ENCODE data around the gene ZNF460. TPM values are rescaled to one million over a fixed set of nuclear protein-coding genes. Genes with fewer than 3 reads are reported as not detected.

ZNF460 gene
- total and polyA plus RNA-seq, 2 of the 8 experiments (the other 6 are each of a cell fraction or from before 2014, with no cell fraction given): 9.3 to 57.9 TPM

DNA sequence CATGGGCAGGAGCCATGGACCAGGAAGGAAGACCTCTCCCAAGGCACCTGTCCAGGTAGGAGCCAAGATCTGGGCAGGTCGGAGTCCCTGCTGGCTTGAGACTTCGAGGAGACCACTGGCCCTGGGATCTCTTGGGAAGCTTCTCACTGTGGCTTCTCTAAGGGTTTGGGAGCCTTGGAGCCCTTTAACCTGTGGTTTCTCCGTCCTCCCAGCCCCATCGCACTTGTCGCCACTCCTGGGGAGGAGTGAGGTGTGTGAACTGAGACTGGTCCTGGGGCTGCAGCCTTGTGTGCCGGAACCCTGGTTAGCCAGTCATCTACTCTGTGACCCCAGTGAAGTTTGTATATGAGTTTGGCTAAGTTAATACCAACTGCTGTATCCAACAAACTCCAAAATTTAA, 31.6 kb upstream of the ZNF460 start:
- Histone ChIP-seq H3K36me3 (ENCODE audit: control insufficient read depth in 2 of 4, insufficient read depth in 4 of 4, low read length in 3 of 4) (peaks cover 8 to 50% (median 35%) of the 10 kb centered on the region in 4 experiments; a peak in 7 of 8 replicates), H2AK5ac (ENCODE audit: low read depth, low read length) (no peak overlapping the region), H4K20me1 (replicated peaks in 1 of 2; ENCODE audit: control insufficient read depth in 1 of 2, insufficient read depth in 2 of 2, low read length in 2 of 2) (peaks cover 3 to 4% of the 10 kb centered on the region in 2 experiments), H4K8ac (ENCODE audit: extremely low read depth, insufficient read depth, low read length) (no peak overlapping the region), H2AFZ (ENCODE audit: low read length) (no peak overlapping the region), H4K5ac (ENCODE audit: insufficient read length, low read depth, low read length) (no peak overlapping the region), H4K91ac (replicated peaks; ENCODE audit: insufficient read length, low read length) (no peak overlapping the region), H3K23ac (ENCODE audit: insufficient read length) (no peak overlapping the region), H3K27ac (ENCODE audit: low read depth, low read length) (no peak overlapping the region), H2BK12ac (ENCODE audit: low read depth, low read length) (no peak overlapping the region), H3K56ac (replicated peaks; ENCODE audit: insufficient read length, low read depth, low read length) (no peak overlapping the region), H3K18ac (ENCODE audit: extremely low read depth, low read length) (no peak overlapping the region), H3K9me3 (ENCODE audit: insufficient read depth in 2 of 2, low read depth in 1 of 2, low read length in 1 of 2) (no peaks in the 10 kb centered on the region), H3K4me2 (ENCODE audit: insufficient read depth in 1 of 2, low read depth in 2 of 2, low read length in 2 of 2) (no peak overlapping the region), H2BK5ac (ENCODE audit: low read depth, low read length) (no peak overlapping the region), H3K9ac (replicated peaks in 1 of 4; ENCODE audit: extremely low read depth in 1 of 4, low read depth in 3 of 4, low read length in 3 of 4) (no peak overlapping the region), H3K14ac (ENCODE audit: insufficient read length) (no peak overlapping the region), H3K79me2 (ENCODE audit: control insufficient read depth in 1 of 2, insufficient read depth in 2 of 2, low read length in 2 of 2) (peaks cover 0 to 2% of the 10 kb centered on the region in 2 experiments; a peak in 1 of 4 replicates), H2BK120ac (replicated peaks; ENCODE audit: low read depth, low read length) (no peak overlapping the region), H3K4me3 (ENCODE audit: extremely low read depth in 1 of 4, insufficient read depth in 2 of 4, low read depth in 3 of 4, low read length in 4 of 4) (no peak overlapping the region), H3K4ac (replicated peaks; ENCODE audit: insufficient read length, low read depth, low read length) (no peak overlapping the region), H3K23me2 (ENCODE audit: low read depth, low read length) (no peaks in the 10 kb centered on the region), H3K4me1 (replicated peaks in 1 of 4; ENCODE audit: control insufficient read depth in 3 of 4, insufficient read depth in 4 of 4, low read length in 3 of 4) (no peaks in the 10 kb centered on the region), H2BK15ac (ENCODE audit: low read length) (no peak overlapping the region), H2BK20ac (ENCODE audit: low read length) (no peak overlapping the region), H3K79me1 (ENCODE audit: low read depth, low read length) (no peaks in the 10 kb centered on the region), H3K27me3 (replicated peaks in 1 of 4; ENCODE audit: control insufficient read depth in 3 of 4, extremely low read depth in 1 of 4, insufficient read depth in 3 of 4, low read length in 3 of 4) (no peaks in the 10 kb centered on the region)
- ChIA-PET CTCF (ENCODE audit: partially characterized antibody) (interaction anchor here (0.8 kb wide), 1 partner anchor 9 kb away, joined by 3 read pairs; no protein-coding TSS in a partner anchor), POLR2A (ENCODE audit: partially characterized antibody) (no interaction called here)
- 90% methylated on average over 6 of the region's 6 CpGs; no CpG with 5 or more reads in 1 of the 2 experiments for WGBS, 2 experiments (ENCODE audit: extremely low coverage in 1 of 2, insufficient coverage in 1 of 2, insufficient read length in 1 of 2, insufficient replicate concordance in 2 of 2, low coverage in 1 of 2, low lambda C conversion rate in 2 of 2, missing lambda C conversion rate in 1 of 2)
- no peak for DNase-seq (ENCODE audit: low read depth in 1 of 2, low spot score in 2 of 2)
- no peak for FAIRE-seq
- TF ChIP-seq TCF12 (IDR thresholded peaks at IDR 0.05; ENCODE audit: low read depth, low read length) (no peak), YY1 (IDR thresholded peaks at IDR 0.05; ENCODE audit: low read depth, low read length) (no peak), KDM4A (IDR thresholded peaks at IDR 0.05; ENCODE audit: low read depth, low read length, severe bottlenecking) (no peak), SUZ12 (IDR thresholded peaks at IDR 0.05; ENCODE audit: low read length) (no peak), KDM5A (IDR thresholded peaks at IDR 0.05; ENCODE audit: low read length) (no peak), RBBP5 (IDR thresholded peaks at IDR 0.05; ENCODE audit: borderline replicate concordance, low read depth, low read length) (no peak), RNF2 (IDR thresholded peaks at IDR 0.05; ENCODE audit: borderline replicate concordance, low read depth, low read length, missing control alignments, poor library complexity, severe bottlenecking) (no peak), ASH2L (IDR thresholded peaks at IDR 0.05; ENCODE audit: low read length) (no peak), RAD21 (IDR thresholded peaks at IDR 0.05 in 1 of 2, conservative IDR thresholded peaks at IDR 0.05 in 1 of 2; ENCODE audit: low read depth in 2 of 2, low read length in 2 of 2) (no peak), SP2 (IDR thresholded peaks at IDR 0.05; ENCODE audit: low read length) (no peak), SP1 (IDR thresholded peaks at IDR 0.05; ENCODE audit: low read depth, low read length) (no peak), ZNF274 (IDR thresholded peaks at IDR 0.05; ENCODE audit: borderline replicate concordance, extremely low read depth, low read length) (no peak), USF2 (IDR thresholded peaks at IDR 0.05; ENCODE audit: low read length) (no peak)
